GM18517 (cell line): ENCODE measurements around the gene PRPSAP2.
"Not testable (repeated sequence)": the region's sequence is repeated elsewhere in the genome, so short reads cannot be mapped to it uniquely, and the experiment has no call there.

Experiments
- ATAC-seq: cut with Tn5 transposase; IDR thresholded peaks from one replicate; pipeline ENCODE4 v1.9.1; 2021; ENCODE audit warnings: mild to moderate bottlenecking, moderate library complexity; ENCODE audit not compliant: unreplicated experiment

PRPSAP2 gene

DNA sequence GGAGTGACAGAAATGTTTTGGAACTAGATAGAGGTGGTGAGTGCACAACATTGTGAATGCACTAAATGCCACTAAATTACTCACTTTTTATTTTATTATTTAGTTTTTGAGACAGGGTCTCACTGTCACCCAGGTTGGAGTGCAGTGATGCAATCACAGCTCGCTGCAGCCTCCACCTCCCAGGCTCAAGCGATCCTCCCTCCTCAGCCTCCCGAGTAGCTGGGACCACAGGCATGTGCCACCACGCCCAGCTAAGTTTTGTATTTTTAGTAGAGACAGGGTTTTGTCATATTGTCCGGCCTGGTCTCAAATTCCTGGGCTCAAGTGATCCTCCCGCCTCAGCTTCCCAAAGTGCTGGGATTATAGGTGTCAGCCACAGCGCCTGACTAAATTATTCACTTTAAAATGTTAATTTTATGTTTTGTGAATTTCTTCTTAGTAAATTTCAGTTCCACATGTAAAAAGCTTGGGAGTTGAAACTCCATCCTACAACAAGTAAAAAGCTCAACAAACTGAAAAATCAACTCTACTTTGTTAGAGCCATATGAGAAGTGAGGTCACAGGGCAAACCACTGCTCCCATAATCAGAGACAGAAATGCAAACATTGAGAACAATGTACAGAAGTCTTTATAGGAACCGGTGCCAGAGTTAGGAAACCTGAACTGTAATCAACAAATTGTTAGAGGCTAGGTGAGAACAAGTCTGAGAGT, 80.2 kb downstream of the PRPSAP2 start:
- no peak for ATAC-seq

GRCh38 chr17:18938692-18939023, 80.7 kb downstream of the PRPSAP2 start:
- no peak for ATAC-seq

DNA sequence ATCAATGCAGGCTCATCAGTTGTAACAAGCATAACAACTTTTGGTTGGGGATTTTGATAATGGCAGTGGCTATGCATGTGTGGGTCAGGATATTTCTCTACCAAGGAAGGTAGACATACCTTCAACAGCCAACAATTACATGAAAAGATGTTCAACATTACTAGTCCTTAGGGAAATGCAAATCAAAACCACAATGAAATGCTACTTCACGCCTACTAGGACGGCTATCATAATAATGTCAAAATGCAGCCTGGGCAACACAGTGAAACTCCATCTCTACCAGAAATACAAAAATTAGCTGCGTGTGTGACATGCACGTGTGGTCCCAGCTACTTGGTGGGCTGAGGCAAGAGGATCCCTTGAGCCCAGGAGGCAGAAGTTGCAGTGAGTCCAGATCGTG, 86.7 kb downstream of the PRPSAP2 start:
- no peak for ATAC-seq

DNA sequence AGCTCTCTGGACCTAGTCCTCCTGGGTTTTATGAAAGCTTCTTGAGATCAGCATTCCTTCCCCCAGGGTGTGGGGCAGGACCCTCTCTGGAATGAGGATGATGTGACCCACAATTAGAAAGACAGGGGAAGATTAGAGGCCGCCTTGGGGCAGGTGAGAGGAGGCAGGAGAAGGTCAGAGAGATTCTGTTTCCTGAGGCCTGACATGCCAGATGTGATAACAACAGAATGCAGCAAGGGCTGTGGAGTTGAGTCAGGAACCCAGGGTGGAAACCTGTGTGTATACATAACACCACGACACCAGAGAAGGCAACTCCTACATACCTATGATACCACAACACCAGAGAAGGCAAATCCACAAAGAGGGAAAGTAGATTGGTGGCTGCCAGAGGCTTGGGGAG, 88.6 kb downstream of the PRPSAP2 start:
- ATAC-seq = no peak

DNA sequence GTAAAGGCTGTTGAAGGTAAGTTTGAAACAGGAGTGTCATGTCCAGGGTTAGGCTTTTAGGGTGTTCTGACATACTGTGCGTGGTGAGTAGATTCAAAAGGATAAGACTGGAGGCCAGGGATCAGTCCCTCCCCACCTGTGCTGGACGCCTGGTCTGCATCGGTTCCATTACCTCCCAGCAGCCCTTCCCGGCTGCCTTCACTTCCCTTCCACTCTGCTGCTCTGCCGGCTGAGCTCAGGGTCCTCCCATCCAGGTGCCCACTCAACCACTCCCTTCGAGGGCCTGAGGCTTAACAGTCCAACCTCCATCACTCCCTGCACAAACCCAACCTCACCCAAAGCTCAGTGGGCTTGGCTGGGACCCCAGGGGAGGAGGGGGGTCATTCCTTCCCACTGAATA, 89.9 kb downstream of the PRPSAP2 start:
- no peak for ATAC-seq

GRCh38 chr17:18948476-18949006, 90.6 kb downstream of the PRPSAP2 start:
- no peak for ATAC-seq

GRCh38 chr17:18949566-18949965, 91.6 kb downstream of the PRPSAP2 start:
- no peak for ATAC-seq

DNA sequence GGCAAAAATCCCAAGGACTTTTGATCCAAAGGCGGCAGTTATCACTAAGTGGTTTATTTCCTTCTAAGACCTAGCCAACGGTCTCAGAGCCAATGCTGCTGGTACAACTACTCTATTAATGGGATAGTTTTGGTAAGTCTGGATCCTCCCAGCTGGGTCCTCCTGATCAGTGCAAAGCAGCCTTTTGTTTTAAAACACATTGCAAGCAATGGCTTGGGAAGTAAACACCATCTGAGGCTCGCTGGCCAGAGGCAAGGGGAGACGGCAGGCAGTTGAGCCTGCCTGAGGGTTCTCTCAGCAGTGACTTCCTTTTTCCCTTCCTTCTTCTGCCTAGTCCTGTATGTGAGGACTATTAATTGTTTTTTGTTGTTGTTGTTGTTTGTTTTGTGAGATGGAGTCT, 92.4 kb downstream of the PRPSAP2 start:
- no peak for ATAC-seq

GRCh38 chr17:18950944-18951905, 93.3 kb downstream of the PRPSAP2 start:
- ATAC-seq = no peak

GRCh38 chr17:18951941-18952842, 94.3 kb downstream of the PRPSAP2 start, which contains the start of gene SLC5A10:
SLC5A10 (plus strand) TSS chr17:18952165; CDS start chr17:18952206, 41 bp downstream.
- ATAC-seq = no peak

DNA sequence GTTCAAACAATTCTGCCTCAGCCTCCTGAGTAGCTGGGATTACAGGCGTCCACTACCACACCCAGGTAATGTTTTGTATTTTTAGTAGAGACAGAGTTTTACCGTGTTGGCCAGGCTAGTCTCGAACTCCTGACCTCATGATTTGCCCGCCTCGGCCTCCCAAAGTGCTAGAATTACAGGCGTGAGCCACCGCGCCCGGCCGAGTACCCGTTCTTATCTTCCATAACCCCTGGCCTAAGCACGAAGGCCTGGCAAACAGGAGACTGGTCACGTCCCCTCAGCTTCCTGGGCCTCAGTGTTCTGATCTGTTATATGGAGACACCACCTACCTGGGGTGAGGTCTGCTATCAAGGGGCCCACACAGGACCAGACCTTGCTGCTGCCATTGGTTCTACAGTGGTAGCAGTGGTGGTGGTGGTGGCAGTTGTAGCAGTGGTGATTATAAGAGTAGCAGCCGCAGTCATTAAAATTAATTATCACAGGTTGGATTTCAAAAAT, 95.3 kb downstream of the PRPSAP2 start:
- no peak for ATAC-seq

- no peak for ATAC-seq
Observed at GRCh38 chr17:18954321-18954720, 96.4 kb downstream of the PRPSAP2 start.

GRCh38 chr17:18955009-18955408, 97.1 kb downstream of the PRPSAP2 start:
- ATAC-seq = no peak

GRCh38 chr17:18956021-18956420, 98.1 kb downstream of the PRPSAP2 start:
- ATAC-seq = not testable (repeated sequence)

DNA sequence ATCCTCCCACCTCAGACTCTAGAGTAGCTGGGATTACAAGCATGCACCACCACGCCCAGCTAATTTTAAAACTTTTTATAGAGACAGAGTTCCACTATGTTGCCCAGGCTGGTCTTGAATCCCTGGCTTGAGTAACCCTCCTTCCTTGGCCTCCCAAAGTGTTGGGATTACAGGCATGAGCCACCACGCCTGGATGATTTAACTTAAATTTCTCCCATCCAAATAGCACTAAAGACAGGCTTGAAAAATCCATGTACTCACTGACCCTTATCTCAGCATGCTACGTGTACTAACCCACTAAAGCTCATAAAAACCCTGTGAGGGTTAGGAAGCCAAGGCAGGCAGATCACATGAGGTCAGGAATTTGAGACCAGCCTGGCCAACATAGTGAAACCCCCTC, 98.7 kb downstream of the PRPSAP2 start:
- ATAC-seq = no peak

DNA sequence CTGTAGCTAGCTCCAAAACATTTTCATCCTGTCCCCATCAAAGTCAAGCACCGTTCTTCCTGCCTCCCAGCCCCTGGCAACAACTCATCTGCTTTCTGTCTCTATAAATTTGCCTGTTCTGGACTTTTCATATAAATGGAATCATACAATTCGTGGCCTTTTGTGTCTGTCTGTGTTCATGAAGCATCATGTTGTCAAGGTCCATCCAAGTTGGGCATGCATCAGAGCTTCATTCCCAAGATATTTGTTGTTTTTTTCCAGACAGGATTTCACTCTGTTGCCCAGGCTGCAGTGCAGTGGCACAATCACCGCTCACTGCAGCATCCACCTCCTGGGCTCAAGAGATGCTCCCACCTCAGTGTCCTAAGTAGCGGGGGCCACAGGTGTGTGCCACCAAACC, 99.9 kb downstream of the PRPSAP2 start:
- ATAC-seq = no peak

GRCh38 chr17:18958611-18959010, 100.7 kb downstream of the PRPSAP2 start:
- ATAC-seq = no peak

- no peak for ATAC-seq
Observed at GRCh38 chr17:18959071-18959844, 101.3 kb downstream of the PRPSAP2 start.

GRCh38 chr17:18959845-18960240, 101.9 kb downstream of the PRPSAP2 start:
- no peak for ATAC-seq

GRCh38 chr17:18960241-18960665, 102.3 kb downstream of the PRPSAP2 start:
- ATAC-seq = no peak
